Uterus (tissue), 4 donors: ENCODE results near the gene PTPRN2. TPM values are rescaled to one million over a fixed set of nuclear protein-coding genes. Genes with fewer than 3 reads are reported as not detected.

Experiments used
- DNase-seq, 2 donors: peaks; one replicate each; pipeline ENCODE4 v3.0.0-alpha.2; 2019 to 2020
- H3K27ac ChIP-seq, 2 donors: fragments of 200-600 bp; sonication (generic); 1 replicate in 1 of 2; 2 replicates in 1 of 2; pipeline ENCODE4 v1.5.1; 2016 to 2018
- H3K27me3 ChIP-seq, 2 donors: fragments of 200-600 bp; sonication (generic); one replicate each; pipeline ENCODE4 v1.5.1; 2018 to 2019; ENCODE audit warnings: control low read depth in 1 of 2
- H3K36me3 ChIP-seq, 2 donors: fragments of 200-600 bp; sonication (generic); one replicate each; pipeline ENCODE4 v1.5.1; 2019; ENCODE audit warnings: control low read depth in 1 of 2
- H3K4me1 ChIP-seq, 2 donors: fragments of 200-600 bp; sonication (generic); one replicate each; pipeline ENCODE4 v1.5.1; 2018 to 2019; ENCODE audit warnings: control low read depth in 1 of 2
- H3K4me3 ChIP-seq, 2 donors: fragments of 200-600 bp; sonication (generic); 1 replicate in 1 of 2; 2 replicates in 1 of 2; pipeline ENCODE4 v1.5.1; 2018 to 2019; ENCODE audit warnings: mild to moderate bottlenecking in 1 of 2
- H3K9me3 ChIP-seq, 2 donors: fragments of 200-600 bp; sonication (generic); one replicate each; pipeline ENCODE4 v1.5.1; 2019; ENCODE audit warnings: control low read depth in 1 of 2
- POLR2A ChIP-seq, 2 donors: fragments of 450-650 bp; IDR thresholded peaks; one replicate each; pipeline ENCODE4 v1.6.1; 2016; ENCODE audit warnings: antibody characterized with exemption in 2 of 2, mild to moderate bottlenecking in 1 of 2, moderate library complexity in 1 of 2
- intact Hi-C: fragments of 100-400 bp; cut with DNase I; formaldehyde crosslinking; loops from one replicate; pipeline ENCODE4 v1.15.1; 2023; ENCODE audit warnings: low total_unique reads
- total RNA-seq, 4 donors: library from RNA; depleted of rRNA in 3 of 4; stranded (reverse); fragments of >200 nt in 3 of 4; gene quantifications; one replicate each; pipeline versions ENCODE4 v1.1.0 to v1.2.4, GENCODE V29; 2014 to 2023
- TF ChIP-seq, protein P1 (sequence below), 4 experiments: fragments of 200-600 bp in 2 of 4; fragments of 450-650 bp in 2 of 4; sonication (generic) in 2 of 4; IDR thresholded peaks; one replicate each; pipeline ENCODE4 v1.5.1; 2016 to 2019; ENCODE audit warnings: antibody characterized with exemption in 4 of 4, mild to moderate bottlenecking in 2 of 4, moderate library complexity in 1 of 4
- donor health status: DM: yes; HTN: yes; CAD: no.

Gene PTPRN2
- total RNA-seq, 4 donors from 2014 or later = 1.2 to 5.2 (median 2.3) TPM

DNA sequence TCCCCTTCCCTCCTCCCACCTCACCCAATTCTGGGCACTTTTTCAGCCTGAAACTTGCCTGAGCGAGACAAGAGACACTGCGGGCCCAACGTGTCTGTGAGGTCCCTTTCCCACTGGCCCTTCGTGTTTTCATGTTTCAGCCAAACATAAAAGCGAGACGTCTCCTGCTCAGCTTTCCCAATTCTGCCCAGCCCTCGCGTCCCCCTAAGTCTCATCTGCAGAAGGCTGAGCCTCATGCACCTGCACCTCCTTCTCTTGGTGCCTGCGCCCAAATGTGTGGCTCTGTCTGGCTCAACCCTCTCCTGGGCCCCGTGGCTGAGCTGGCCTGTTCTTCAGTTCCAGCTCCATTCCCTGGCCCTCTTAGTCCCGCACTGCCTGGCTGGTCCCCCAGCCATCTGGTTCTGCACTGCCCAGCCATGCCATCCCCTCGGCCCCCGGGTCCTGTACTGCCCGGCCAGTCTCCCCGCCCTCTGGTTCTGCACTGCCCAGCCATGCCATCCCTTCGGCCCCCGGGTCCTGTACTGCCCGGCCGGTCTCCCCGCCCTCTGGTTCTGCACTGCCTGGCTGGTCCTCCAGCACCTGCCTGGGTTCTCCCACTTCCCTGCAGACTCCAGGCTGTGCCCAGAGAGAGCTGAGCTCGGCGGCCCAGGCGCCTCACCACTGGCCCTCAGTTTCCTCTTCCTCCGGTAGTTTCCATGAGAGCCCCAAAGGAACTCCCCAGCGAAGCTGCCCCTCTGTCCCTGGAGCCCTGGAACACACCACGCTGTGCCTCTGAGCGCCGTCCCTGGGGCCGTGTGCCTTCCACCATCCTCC lies 1026.7 kb downstream of the PTPRN2 start:
- H3K4me3 ChIP-seq = no peak overlapping the region
- H3K27me3 ChIP-seq = no peaks in the 10 kb centered on the region
- H3K9me3 ChIP-seq = no peaks in the 10 kb centered on the region
- no peaks in the 10 kb centered on the region for H3K36me3 ChIP-seq
- intact Hi-C loops = no loop called here
- TF ChIP-seq POLR2A (IDR thresholded peaks at IDR 0.05) = no peak
- TF ChIP-seq, protein P1, sequence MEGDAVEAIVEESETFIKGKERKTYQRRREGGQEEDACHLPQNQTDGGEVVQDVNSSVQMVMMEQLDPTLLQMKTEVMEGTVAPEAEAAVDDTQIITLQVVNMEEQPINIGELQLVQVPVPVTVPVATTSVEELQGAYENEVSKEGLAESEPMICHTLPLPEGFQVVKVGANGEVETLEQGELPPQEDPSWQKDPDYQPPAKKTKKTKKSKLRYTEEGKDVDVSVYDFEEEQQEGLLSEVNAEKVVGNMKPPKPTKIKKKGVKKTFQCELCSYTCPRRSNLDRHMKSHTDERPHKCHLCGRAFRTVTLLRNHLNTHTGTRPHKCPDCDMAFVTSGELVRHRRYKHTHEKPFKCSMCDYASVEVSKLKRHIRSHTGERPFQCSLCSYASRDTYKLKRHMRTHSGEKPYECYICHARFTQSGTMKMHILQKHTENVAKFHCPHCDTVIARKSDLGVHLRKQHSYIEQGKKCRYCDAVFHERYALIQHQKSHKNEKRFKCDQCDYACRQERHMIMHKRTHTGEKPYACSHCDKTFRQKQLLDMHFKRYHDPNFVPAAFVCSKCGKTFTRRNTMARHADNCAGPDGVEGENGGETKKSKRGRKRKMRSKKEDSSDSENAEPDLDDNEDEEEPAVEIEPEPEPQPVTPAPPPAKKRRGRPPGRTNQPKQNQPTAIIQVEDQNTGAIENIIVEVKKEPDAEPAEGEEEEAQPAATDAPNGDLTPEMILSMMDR (IDR thresholded peaks at IDR 0.05) = no peak
- DNase-seq = no peak
- no peak overlapping the region for H3K27ac ChIP-seq
- H3K4me1 ChIP-seq = no peaks in the 10 kb centered on the region

DNA sequence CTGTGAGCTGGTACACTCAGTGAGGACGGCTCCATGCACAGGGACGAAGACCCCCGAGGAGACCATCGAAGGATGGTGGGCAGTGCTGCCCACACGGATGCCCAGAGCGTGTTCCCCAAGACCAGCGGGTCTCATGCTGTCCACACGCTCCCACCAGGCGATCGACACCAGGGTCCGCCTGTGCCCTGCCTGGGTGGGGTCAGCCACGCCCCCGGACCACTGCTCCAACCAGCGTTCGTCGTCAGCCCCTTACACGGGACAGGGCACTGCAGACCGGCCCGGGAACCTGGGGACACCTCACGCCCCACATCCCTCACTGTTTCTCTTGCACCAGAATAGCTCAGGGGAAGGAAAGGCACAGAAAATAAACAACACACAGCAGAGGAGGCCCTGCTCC lies 1027.4 kb downstream of the PTPRN2 start:
- no peak for DNase-seq
- Histone ChIP-seq H3K9me3 (no peaks in the 10 kb centered on the region), H3K27me3 (no peaks in the 10 kb centered on the region), H3K4me1 (no peaks in the 10 kb centered on the region), H3K27ac (no peak overlapping the region), H3K4me3 (no peak overlapping the region), H3K36me3 (no peaks in the 10 kb centered on the region)
- intact Hi-C loops = no loop called here
- no peak for TF ChIP-seq POLR2A (IDR thresholded peaks at IDR 0.05)
- TF ChIP-seq, protein P1 (IDR thresholded peaks at IDR 0.05) = no peak

DNA sequence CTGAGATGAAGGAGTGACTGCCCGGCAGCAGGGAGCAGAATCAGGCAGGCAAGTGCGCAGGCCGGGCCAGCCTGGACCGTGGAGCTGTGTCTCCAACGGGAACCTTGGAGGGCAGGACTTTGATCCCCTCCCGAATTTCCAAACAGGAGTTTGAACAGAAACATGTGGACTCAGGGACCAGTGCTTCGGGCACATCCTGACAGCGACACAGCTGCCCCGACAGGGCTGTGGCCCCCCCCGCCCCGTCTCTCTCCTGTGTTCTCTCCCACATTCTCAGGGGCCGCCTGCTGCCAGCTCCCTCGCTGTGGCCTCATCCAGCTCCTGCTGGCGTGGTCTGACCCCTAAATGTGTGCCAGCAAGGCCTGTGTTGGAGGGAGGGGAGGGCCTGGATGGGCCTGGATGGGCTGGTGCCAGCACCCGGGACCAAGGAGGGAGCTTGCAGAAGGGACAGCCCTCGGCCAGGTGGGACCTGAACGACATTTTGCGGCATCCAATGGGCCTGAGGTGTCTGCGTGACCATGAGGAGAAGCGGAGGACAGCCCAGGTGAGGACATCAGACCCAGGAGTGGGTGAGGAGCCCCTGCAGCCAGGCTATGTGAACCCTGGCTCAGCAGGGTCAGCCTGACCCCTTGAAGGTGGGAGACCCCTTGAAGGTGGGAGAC lies 1027.9 kb downstream of the PTPRN2 start:
- no peaks in the 10 kb centered on the region for H3K36me3 ChIP-seq
- no peak for DNase-seq
- no peaks in the 10 kb centered on the region for H3K27me3 ChIP-seq
- intact Hi-C loops = no loop called here
- no peaks in the 10 kb centered on the region for H3K9me3 ChIP-seq
- no peaks in the 10 kb centered on the region for H3K4me1 ChIP-seq
- H3K4me3 ChIP-seq = no peak overlapping the region
- no peak for TF ChIP-seq POLR2A (IDR thresholded peaks at IDR 0.05)
- no peak overlapping the region for H3K27ac ChIP-seq

DNA sequence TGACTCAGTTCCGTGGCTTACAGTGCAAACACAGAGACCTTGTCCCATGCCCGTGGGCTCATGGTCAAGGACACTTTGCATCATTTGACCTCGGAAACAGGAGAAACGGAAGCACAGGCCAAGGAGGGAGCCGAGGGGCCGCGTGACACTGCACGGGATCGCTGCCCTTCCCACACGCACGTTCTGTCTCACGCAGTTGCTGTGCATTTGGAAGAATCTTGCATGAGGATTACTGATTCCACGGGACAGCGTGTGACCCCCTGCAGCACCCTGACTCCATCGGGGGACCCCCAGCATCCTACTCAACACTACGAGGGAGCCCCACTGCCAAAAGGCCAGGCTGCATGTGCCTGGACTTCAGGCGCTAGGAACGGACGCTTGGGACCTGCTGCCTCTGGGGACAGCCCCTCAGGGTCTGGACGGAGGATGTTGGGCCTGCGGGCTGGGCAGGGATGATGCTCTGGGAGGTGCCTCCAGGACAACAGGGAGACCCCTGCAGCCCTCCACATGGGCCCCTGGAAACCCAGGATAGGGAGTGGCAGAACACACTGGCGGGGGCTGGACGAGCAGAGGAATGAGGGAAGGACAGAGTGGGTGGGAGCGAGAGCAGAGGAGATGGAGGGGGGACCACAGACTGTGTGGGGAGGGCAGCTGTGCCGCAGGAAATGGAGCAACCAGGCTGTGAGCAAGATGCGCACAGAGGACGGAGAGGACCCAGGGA lies 1028.6 kb downstream of the PTPRN2 start:
- no peaks in the 10 kb centered on the region for H3K27me3 ChIP-seq
- TF ChIP-seq POLR2A (IDR thresholded peaks at IDR 0.05) = no peak
- TF ChIP-seq, protein P1 (IDR thresholded peaks at IDR 0.05) = no peak
- no peaks in the 10 kb centered on the region for H3K4me1 ChIP-seq
- no peaks in the 10 kb centered on the region for H3K9me3 ChIP-seq
- H3K36me3 ChIP-seq = no peaks in the 10 kb centered on the region
- H3K27ac ChIP-seq = no peak overlapping the region
- no peak for DNase-seq
- no peak overlapping the region for H3K4me3 ChIP-seq
- intact Hi-C loops = no loop called here

DNA sequence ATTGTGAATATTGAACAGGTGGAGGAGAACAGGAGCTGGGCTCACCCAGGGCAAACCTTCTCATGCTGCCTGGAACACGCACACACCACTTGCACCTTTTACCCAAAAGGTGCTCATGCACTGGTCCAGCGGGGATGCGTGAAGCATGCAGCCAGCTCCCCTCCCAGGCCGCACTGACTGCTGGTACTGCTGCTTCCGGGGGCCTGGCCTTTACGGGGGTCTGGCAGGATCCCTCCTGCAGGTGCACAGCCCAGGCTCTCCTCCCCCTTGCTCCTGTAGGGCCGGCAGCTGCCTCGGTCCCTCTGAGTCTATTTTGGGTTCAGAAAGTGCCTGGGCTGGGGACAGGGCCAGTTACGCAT lies 1029.1 kb downstream of the PTPRN2 start:
- Histone ChIP-seq H3K4me3 (no peak overlapping the region), H3K4me1 (no peaks in the 10 kb centered on the region), H3K27ac (no peak overlapping the region), H3K27me3 (no peaks in the 10 kb centered on the region), H3K9me3 (no peaks in the 10 kb centered on the region), H3K36me3 (no peaks in the 10 kb centered on the region)
- TF ChIP-seq, protein P1 (IDR thresholded peaks at IDR 0.05) = no peak
- intact Hi-C loops = no loop called here
- DNase-seq = no peak
